GM18526 (cell line): ENCODE data around the gene ANTXR1.

Source experiments
- POLR2A ChIP-seq: IDR thresholded peaks from 3 replicates; pipeline ENCODE4 v1.6.1; 2011; ENCODE audit not compliant: insufficient read length; ENCODE audit errors: extremely low read depth

Gene ANTXR1

GRCh38 chr2:68992341-68992740 lies 20.6 kb upstream of the ANTXR1 start:
- TF ChIP-seq POLR2A, result no peak

DNA sequence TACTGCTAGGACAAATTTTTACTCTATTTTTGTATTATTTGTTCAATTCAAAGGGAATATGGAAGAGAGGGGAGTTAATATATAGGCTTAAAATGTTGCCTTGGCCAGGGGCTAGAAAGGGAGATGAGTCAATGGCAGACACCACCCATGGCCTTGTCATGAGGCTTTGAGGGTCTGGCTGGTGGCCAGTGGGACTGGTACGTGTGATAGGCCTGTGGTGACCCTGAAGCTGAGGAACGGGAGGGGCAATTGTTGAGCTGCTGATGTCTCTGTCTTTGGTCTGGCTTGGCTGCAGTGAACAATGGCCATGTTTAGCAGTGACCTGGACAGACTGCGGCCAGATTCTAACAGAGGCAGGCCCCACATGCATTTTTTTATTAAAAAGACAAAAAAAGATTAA lies 20.0 kb upstream of the ANTXR1 start:
- TF ChIP-seq POLR2A, result no peak

- TF ChIP-seq POLR2A, result no peak
These were observed 19.3 kb upstream of the ANTXR1 start for GRCh38 chr2:68993660-68994059.

DNA sequence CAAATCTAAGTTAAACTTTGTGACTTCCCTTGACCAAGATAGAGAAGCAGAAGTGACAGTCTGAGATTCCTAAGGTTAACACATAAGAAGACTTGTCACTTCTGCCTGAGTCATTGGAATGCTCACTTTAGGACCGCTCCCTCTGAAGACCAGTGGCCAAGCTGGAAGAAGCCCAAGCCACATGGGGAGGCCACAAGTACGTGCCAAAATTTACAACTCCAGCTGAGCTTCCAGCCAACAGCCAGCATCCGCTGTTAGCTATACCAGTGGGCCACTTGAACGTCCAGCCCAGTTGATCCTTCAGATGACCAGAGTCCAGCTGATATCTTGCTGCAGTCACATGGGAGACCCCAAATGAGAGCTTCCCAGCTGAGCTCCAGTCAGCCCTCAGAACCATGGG lies 18.1 kb upstream of the ANTXR1 start:
- no peak for TF ChIP-seq POLR2A

DNA sequence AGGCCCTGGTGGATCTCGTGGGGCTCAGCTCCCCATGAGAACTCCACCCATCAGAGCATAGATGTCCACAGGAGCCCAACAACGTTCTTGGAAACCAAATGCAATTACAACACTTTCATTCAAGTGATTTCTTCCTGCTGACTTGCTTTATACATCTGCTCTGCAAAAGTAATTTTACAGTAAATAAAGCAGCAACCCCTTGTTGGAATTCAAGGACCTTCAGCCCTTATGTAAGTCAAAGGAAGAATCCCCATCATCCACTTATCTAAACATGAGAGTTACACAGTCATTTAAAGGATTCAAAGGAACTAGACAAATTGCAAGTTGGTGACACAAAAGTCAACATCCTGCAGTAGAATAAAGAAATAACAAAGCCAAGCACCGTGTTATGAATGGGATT lies 17.1 kb upstream of the ANTXR1 start:
- no peak for TF ChIP-seq POLR2A

DNA sequence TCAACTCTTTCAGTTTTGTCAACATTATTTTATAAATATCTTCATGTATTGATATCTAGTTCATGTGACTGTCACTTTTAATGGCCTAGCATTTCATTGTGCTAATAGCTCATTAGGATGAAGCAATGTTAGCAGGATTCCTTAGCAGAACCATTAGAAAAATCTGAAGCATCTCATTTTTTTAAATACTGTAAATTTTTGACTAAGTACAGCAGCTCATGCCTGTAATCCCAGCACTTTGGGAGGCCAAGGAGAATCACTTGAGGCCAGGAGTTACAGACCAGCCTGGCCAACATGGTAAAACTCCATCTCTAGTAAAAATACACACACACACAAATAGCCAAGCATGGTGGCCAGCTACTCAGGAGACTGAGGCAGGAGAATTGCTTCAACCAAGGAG lies 15.6 kb upstream of the ANTXR1 start:
- no peak for TF ChIP-seq POLR2A

DNA sequence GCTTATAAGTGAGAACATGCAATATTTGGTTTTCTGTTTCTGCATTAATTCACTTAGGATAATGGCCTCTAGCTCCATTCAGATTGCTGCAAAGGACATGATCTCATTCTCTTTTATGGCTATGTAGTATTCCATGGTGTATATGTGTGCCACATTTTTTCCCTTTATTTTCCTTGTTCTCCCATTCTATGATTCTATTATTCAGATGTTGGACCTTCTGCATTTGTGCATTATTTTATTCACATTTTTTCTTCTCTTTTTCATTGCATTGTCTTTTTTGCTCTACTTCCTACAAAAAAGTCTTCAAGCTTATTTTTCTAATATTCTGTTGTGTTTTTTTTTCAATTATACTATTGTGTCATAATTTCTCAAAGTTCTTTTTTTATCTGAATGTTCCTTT lies 11.1 kb upstream of the ANTXR1 start:
- no peak for TF ChIP-seq POLR2A

GRCh38 chr2:69003731-69004130 lies 9.2 kb upstream of the ANTXR1 start:
- TF ChIP-seq POLR2A, result no peak

DNA sequence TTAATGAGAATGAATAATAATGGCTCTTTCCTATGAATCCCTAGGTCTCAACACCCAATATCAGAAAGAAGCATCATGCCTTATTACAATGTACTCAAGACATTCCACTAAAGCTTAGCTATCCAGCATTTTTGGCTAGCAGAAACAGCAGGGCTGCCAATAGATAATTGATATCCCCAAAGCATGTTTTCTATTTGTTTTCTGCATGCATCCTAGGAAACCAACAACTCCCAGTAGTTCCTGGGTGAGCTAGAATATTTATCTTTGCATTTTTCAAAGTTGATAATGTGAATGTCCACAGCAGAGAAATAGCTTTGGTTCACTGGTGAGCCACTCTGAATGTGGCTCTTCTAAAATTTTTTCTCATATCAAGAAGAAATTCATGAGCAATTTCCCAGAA lies 5.8 kb upstream of the ANTXR1 start:
- TF ChIP-seq POLR2A, result no peak

- no peak for TF ChIP-seq POLR2A
These were observed 5.4 kb upstream of the ANTXR1 start for GRCh38 chr2:69007603-69008002.

DNA sequence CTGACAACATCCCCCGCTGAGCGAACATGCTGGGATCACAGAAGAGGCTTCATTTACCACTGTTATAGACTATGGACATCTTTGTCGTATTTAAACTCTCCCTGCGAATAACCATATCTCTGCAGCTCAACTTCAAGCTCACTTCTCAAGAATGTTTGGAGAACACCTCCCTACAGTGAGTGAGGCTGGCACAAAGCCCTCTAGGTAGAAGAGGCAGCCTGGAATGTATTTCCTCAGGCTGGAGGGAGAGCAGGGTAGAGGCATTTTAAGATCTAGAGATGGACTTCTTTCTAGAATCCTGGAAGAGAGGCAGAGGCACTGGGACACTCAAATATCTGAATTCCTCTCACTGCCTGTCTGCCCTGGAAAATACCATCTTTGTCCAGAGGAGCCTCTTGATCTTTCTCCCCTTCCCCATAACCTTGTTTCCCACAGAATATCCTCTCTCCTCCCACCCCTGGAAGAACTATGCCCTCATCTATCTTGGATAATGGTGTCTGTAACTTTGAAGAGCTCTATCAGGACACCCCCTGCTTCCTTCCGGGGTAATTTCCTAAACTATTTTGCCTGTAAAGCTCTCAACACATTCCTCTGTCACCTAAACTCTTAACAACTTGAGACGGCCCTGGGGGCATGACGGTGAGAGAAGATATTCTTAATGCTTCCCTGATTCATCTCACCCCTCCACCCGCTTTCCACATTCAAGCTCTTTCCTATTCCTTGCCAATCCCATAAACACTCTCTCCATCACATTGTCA lies 2.4 kb upstream of the ANTXR1 start:
- TF ChIP-seq POLR2A, result no peak

- TF ChIP-seq POLR2A, result no peak
These were observed 1.3 kb upstream of the ANTXR1 start for GRCh38 chr2:69011611-69012157.

DNA sequence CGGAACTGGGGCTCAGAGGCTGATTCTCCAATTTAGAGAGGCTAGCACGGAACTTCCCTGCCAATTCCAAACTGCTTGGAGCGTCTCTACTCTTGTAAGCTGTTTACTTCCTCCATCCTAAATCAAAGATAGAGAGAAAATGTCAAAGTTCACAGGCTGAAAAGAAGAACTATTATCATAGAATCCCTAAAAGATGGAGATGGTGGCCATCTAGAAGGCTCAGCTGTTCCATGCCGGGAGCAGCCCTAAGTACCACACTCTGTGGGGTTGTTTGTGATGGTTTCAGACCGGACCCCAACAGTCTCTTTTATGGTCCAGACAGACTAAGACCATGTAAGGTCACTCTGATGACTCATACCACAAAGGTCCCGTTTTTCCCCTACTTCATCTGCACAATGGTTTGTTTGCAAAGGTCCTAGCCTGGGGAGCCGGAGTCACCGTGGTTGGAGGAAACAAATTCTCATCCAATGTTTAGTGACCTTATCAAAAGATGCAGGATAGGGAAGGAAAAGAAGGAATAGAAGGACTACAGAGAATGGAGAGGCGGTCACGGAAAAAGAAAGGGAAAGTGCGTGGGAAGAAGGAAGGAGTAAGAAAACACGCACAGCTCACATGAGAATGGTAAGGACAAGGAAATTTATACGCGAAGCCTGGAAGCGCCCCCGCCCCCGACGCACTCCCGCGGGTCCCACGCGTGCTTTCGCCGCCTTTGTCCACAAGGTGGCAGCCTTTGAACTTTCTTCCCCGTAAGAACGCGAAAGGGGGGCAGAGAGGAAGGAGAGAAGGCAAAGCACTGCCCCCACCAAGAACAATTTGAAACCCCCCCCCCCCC lies 453 bp upstream of the ANTXR1 start:
- TF ChIP-seq POLR2A, result no peak

- TF ChIP-seq POLR2A, result no peak
These were observed 1.2 kb downstream of the ANTXR1 start for GRCh38 chr2:69013840-69014821.

- TF ChIP-seq POLR2A, result no peak
These were observed 4.1 kb downstream of the ANTXR1 start for GRCh38 chr2:69017080-69017479.

DNA sequence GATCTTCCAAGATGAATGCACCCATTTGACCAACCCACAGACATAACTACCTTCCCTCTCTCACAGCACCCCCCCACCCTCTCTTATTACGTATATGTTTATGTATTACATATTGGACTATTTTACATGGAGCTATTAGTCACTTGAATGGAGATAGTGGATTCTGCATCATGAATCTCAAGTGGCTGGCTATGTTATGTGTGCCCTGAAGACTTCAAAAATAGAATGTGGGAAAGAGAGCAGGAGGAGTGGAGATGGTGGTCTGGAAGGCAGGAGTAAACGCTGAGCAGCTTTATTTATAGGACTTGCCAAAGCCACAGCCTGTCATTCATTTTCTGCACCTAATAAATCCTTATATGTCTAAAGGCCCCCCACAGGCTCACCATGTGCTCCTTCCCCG lies 4.9 kb downstream of the ANTXR1 start:
- no peak for TF ChIP-seq POLR2A

DNA sequence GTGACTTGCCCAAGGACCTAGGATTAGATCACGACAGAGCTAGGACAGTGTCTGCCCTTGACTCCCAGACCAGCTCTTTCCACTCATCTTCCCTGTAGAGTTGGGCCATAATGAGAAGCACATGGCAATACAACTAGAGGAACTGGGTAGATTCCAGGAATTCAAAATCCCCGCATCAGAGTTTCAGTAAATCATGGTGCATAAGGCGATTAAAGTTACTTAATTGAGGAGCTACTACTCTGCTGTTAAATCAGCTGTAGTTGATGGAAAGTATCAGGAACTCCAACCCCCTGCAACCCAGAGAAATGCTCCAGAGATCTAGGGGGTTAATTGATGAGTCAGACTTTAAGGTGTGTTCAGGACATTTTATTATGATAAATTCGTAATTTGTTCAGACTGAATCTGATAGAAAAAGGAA lies 5.7 kb downstream of the ANTXR1 start:
- no peak for TF ChIP-seq POLR2A
